HepG2 (cell line): ENCODE measurements around the gene ANKRD35. TPM values are rescaled to one million over a fixed set of nuclear protein-coding genes. Genes with fewer than 3 reads are reported as not detected.

Experiments used
- ADNP ChIP-seq: sonication (generic); formaldehyde crosslinking; IDR thresholded peaks from 2 replicates; pipeline ENCODE4 v1.4.0; 2020; ENCODE audit warnings: missing genetic modification reagents
- ATF5 ChIP-seq: sonication (generic); formaldehyde crosslinking; IDR thresholded peaks from 2 replicates; pipeline ENCODE4 v1.4.0; 2020; ENCODE audit warnings: mild to moderate bottlenecking, low read depth, missing genetic modification reagents
- ESRRA ChIP-seq: sonication (generic); formaldehyde crosslinking; IDR thresholded peaks from 2 replicates; pipeline ENCODE4 v1.5.1; 2020; ENCODE audit warnings: mild to moderate bottlenecking, low read depth, missing genetic modification reagents
- GLI4 ChIP-seq: sonication (generic); formaldehyde crosslinking; IDR thresholded peaks from 2 replicates; pipeline ENCODE4 v1.5.1; 2020; ENCODE audit warnings: missing genetic modification reagents, mild to moderate bottlenecking, moderate library complexity, borderline replicate concordance
- GZF1 ChIP-seq: sonication (generic); formaldehyde crosslinking; IDR thresholded peaks from 2 replicates; pipeline ENCODE4 v1.5.1; 2020; ENCODE audit warnings: mild to moderate bottlenecking, missing genetic modification reagents
- KDM3A ChIP-seq: IDR thresholded peaks from 2 replicates; pipeline ENCODE4 v1.6.1; 2018; ENCODE audit warnings: low read depth, missing compliant biosample characterization
- MTA3 ChIP-seq: sonication (generic); formaldehyde crosslinking; IDR thresholded peaks from 2 replicates; pipeline ENCODE4 v1.4.0; 2020; ENCODE audit warnings: missing genetic modification reagents
- MXD1 ChIP-seq: sonication (generic); formaldehyde crosslinking; IDR thresholded peaks from 2 replicates; pipeline ENCODE4 v1.4.0; 2020; ENCODE audit warnings: mild to moderate bottlenecking, missing genetic modification reagents
- NFKB2 ChIP-seq: sonication (generic); formaldehyde crosslinking; IDR thresholded peaks from 2 replicates; pipeline ENCODE4 v1.4.0; 2020; ENCODE audit warnings: missing genetic modification reagents, borderline replicate concordance
- ONECUT2 ChIP-seq: sonication (generic); formaldehyde crosslinking; IDR thresholded peaks from 2 replicates; pipeline ENCODE4 v1.4.0; 2020; ENCODE audit warnings: missing genetic modification reagents
- RERE ChIP-seq: IDR thresholded peaks from 2 replicates; pipeline ENCODE4 v1.6.1; 2016; ENCODE audit warnings: low read depth, missing genetic modification reagents, missing compliant biosample characterization
- REXO4 ChIP-seq: sonication (generic); formaldehyde crosslinking; IDR thresholded peaks from 2 replicates; pipeline ENCODE4 v1.8.0; 2022; ENCODE audit warnings: missing genetic modification reagents, mild to moderate bottlenecking, borderline replicate concordance
- RORA ChIP-seq: sonication (generic); formaldehyde crosslinking; IDR thresholded peaks from 2 replicates; pipeline ENCODE4 v1.5.0; 2020; ENCODE audit warnings: mild to moderate bottlenecking, missing genetic modification reagents, moderate library complexity
- ZNF12 ChIP-seq: sonication (generic); formaldehyde crosslinking; IDR thresholded peaks from 2 replicates; pipeline ENCODE4 v1.5.0; 2020; ENCODE audit warnings: missing genetic modification reagents
- ZNF567 ChIP-seq: sonication (generic); formaldehyde crosslinking; IDR thresholded peaks from 2 replicates; pipeline ENCODE4 v1.8.1; 2023; ENCODE audit warnings: mild to moderate bottlenecking, missing genetic modification reagents, borderline replicate concordance
- polyA plus RNA-seq, 8 experiments: library from polyadenylated mRNA; depleted of rRNA in 3 of 8; stranded (reverse) in 7 of 8; unstranded in 1 of 8; fragments of >200 nt; fragmentation: Illumina TruSeq in 4 of 8; extraction: Trizol in 4 of 8; gene quantifications; 2 replicates each; pipeline versions ENCODE4 v1.2.1 to v1.2.3, GENCODE V29; 2011 to 2016; ENCODE audit warnings: low read depth in 4 of 8, missing spikeins in 1 of 8, mixed read lengths in 1 of 8; ENCODE audit not compliant: insufficient read depth in 1 of 8
- total RNA-seq, 5 experiments: library from RNA; depleted of rRNA; stranded (reverse); fragments of >200 nt; fragmentation: Illumina TruSeq; extraction: Trizol; gene quantifications; 2 replicates each; pipeline ENCODE4 v1.2.3, GENCODE V29; 2016; ENCODE audit warnings: low read depth in 1 of 5
- TF ChIP-seq, protein P1 (sequence below): IDR thresholded peaks from 2 replicates; pipeline ENCODE4 v1.6.1; 2012; ENCODE audit warnings: low read depth, low read length, improper control_type of control experiment

The ANKRD35 gene
- total and polyA plus RNA-seq, 2 of the 13 experiments (the other 11 are each of a cell fraction or from before 2014, with no cell fraction given): 0.02 TPM; not detected in 1

GRCh38 chr1:145823565-145824498, 61.8 kb downstream of the ANKRD35 start, which contains the start of the genes POLR3C and RNF115 (continued):
- TF ChIP-seq MXD1 (CRISPR knock-in tag) (peak; percentile 56; the same call in 1 of the 2 replicates), ZNF567 (CRISPR knock-in tag) (no peak), ESRRA (CRISPR knock-in tag) (no peak; the same call in 1 of the 2 replicates), ZNF12 (CRISPR knock-in tag) (no peak), KDM3A (CRISPR knock-in tag) (peak; percentile 78; the same call in 1 of the 2 replicates), MTA3 (no peak), ATF5 (CRISPR knock-in tag) (no peak), ADNP (no peak), GLI4 (CRISPR knock-in tag) (peak; percentile 45; the same call in 1 of the 2 replicates), RORA (CRISPR knock-in tag) (no peak), RERE (CRISPR knock-in tag) (peak; percentile 13; the same call in 1 of the 2 replicates), GZF1 (CRISPR knock-in tag) (no peak), NFKB2 (peak; percentile 91), REXO4 (CRISPR knock-in tag) (no peak), ONECUT2 (CRISPR knock-in tag) (0 out of 2 replicates have a peak, but pooled peaks have one; percentile 16)
- TF ChIP-seq, protein P1, sequence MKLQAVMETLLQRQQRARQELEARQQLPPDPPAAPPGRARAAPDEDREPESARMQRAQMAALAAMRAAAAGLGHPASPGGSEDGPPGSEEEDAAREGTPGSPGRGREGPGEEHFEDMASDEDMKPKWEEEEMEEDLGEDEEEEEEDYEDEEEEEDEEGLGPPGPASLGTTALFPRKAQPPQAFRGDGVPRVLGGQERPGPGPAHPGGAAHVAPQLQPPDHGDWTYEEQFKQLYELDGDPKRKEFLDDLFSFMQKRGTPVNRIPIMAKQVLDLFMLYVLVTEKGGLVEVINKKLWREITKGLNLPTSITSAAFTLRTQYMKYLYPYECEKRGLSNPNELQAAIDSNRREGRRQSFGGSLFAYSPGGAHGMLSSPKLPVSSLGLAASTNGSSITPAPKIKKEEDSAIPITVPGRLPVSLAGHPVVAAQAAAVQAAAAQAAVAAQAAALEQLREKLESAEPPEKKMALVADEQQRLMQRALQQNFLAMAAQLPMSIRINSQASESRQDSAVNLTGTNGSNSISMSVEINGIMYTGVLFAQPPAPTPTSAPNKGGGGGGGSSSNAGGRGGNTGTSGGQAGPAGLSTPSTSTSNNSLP: no peak
